ENCODE data around the gene ERCC1. TPM values are rescaled to one million over a fixed set of nuclear protein-coding genes. Genes with fewer than 3 reads are reported as not detected.
A peak's percentile ranks its signal among the peaks of the same experiment; 100 is the strongest.

The ERCC1 gene
- total and polyA plus RNA-seq, 3 experiments from 2014 or later: 47.5 to 82.6 (median 75.7) TPM

DNA sequence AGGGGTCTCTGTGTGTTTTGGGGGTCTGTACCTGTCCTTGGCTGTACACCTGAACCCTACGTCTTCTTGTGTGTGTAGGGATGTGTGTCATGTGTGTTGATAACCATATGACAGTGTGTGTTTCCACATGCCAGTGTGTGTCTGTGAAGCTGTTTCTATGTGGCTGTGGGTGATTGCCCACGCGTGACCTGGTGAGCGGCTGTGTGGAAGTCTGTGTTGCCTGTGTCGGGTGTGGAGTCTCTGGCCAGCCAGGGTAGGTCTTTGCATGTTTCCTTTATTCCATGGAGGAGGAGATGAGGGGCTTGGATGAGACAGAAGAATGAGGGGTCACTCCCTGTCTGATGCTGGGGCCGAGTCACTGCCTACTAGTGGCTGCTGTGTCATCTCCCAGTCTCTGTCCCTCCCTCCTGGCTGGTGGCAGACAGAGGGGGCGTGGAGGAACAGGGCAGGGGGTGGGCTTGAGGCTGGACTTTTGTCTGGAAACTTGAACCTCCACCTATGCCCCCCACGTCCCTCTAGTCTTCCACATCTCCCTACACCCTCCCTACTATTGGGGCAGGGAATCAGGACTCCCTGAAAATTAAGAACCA, 41.2 kb upstream of the ERCC1 start:
- Mint-ChIP-seq H3K9me3 (peaks cover 0 to 6% (median 0%) of the 10 kb centered on the region in 5 donors), H3K27me3 (peaks cover 10 to 29% of the 10 kb centered on the region in 2 donors), H3K4me3 (peak overlapping the region in 2 of 7 donors; percentile 52 to 66), H3K4me1 (peaks cover 9 to 26% (median 14%) of the 10 kb centered on the region in 3 donors), H3K36me3 (peaks cover 0 to 19% (median 0%) of the 10 kb centered on the region in 3 donors), H3K27ac (peak overlapping the region in 5 of 8 donors; percentile 6 to 99 (median 34))
- no peak for DNase-seq
- Histone ChIP-seq H3K4me1 (ENCODE audit: insufficient read depth, low read length) (peaks cover 11% of the 10 kb centered on the region), H3K4me3 (ENCODE audit: low read length) (no peak overlapping the region), H3K27me3 (ENCODE audit: insufficient read depth, low read length, poor library complexity, severe bottlenecking) (no peaks in the 10 kb centered on the region), H3K36me3 (ENCODE audit: insufficient read depth, low read length) (no peaks in the 10 kb centered on the region), H3K27ac (ENCODE audit: low read depth, low read length) (no peak overlapping the region), H3K9me3 (ENCODE audit: low read length) (no peaks in the 10 kb centered on the region)
- CTCF ChIA-PET: interaction anchor here (0.9 to 3.7 kb wide), 2 partner anchors 21 to 26 kb away, joined by 3 to 14 read pairs; no protein-coding TSS in a partner anchor
- POLR2A ChIA-PET: no interaction called here

DNA sequence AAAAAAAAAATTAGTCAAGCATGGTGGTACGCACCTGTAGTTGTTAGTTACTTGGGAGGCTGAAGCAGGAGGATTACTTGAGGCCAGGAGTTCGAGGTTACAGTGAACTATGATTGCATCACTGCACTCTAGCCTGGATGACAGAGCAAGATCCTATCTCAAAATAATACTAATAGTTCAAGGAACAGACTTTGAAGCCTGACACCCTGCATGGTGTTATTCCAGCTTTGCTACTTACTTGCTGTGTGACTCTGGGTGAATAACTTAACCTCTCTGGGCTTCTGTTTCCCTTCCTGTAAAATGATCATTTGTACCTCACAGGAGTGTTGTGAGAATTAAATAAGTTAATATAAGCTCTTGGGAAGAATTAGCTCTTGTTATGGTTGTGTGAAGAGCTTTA, 40.6 kb upstream of the ERCC1 start:
- peaks cover 5 to 20% (median 8%) of the 10 kb centered on the region in 3 donors for H3K4me1 Mint-ChIP-seq
- H3K27ac Mint-ChIP-seq: peak overlapping the region in 2 of 8 donors; percentile 17 to 53
- H3K9me3 Mint-ChIP-seq: peaks cover 0 to 4% (median 0%) of the 10 kb centered on the region in 5 donors
- H3K4me3 Mint-ChIP-seq: peak overlapping the region in 1 of 7 donors; percentile 22
- peaks cover 10 to 23% of the 10 kb centered on the region in 2 donors for H3K27me3 Mint-ChIP-seq
- ChIA-PET POLR2A (no interaction called here), CTCF (interaction anchor here (0.9 to 3.7 kb wide), 3 partner anchors 15 to 25 kb away, joined by 3 to 14 read pairs (median 5); no protein-coding TSS in a partner anchor)
- H3K27me3 ChIP-seq (ENCODE audit: insufficient read depth, low read length, poor library complexity, severe bottlenecking): no peaks in the 10 kb centered on the region
- no peaks in the 10 kb centered on the region for H3K9me3 ChIP-seq (ENCODE audit: low read length)
- H3K4me1 ChIP-seq (ENCODE audit: insufficient read depth, low read length): peaks cover 5% of the 10 kb centered on the region
- H3K4me3 ChIP-seq (ENCODE audit: low read length): no peak overlapping the region
- no peak for DNase-seq
- H3K36me3 ChIP-seq (ENCODE audit: insufficient read depth, low read length): no peaks in the 10 kb centered on the region
- no peak overlapping the region for H3K27ac ChIP-seq (ENCODE audit: low read depth, low read length)
- peaks cover 0 to 12% (median 0%) of the 10 kb centered on the region in 3 donors for H3K36me3 Mint-ChIP-seq

DNA sequence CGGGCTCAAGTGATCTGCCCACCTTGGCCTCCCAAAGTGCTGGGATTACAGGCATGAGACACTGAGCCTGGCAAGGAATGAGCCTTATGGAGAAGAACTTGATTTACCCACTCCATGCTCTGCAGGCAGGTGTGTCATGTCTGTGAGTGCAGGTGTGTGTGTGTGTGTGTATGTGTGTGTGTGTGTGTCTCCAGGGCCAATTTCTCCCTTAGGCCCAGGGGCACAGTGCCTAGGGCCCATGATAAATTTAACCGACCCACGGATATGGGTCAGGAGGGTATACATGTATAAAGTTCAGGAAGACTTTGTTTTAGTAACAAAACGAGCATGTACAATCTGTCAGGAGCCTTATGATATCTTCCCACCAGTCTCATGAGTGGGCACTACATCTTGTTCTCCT, 39.5 kb upstream of the ERCC1 start:
- peaks cover 5 to 14% (median 8%) of the 10 kb centered on the region in 3 donors for H3K4me1 Mint-ChIP-seq
- Histone ChIP-seq H3K27ac (ENCODE audit: low read depth, low read length) (no peak overlapping the region), H3K4me1 (ENCODE audit: insufficient read depth, low read length) (peaks cover 5% of the 10 kb centered on the region), H3K4me3 (ENCODE audit: low read length) (no peak overlapping the region), H3K9me3 (ENCODE audit: low read length) (no peaks in the 10 kb centered on the region), H3K27me3 (ENCODE audit: insufficient read depth, low read length, poor library complexity, severe bottlenecking) (no peaks in the 10 kb centered on the region), H3K36me3 (ENCODE audit: insufficient read depth, low read length) (no peaks in the 10 kb centered on the region)
- DNase-seq: no peak
- CTCF ChIA-PET: interaction anchor here (1.8 to 3.7 kb wide), 2 partner anchors 16 to 24 kb away, joined by 5 to 14 read pairs; no protein-coding TSS in a partner anchor
- H3K36me3 Mint-ChIP-seq: peaks cover 0 to 5% (median 0%) of the 10 kb centered on the region in 3 donors
- H3K9me3 Mint-ChIP-seq: peaks cover 0 to 4% (median 0%) of the 10 kb centered on the region in 5 donors
- no peak overlapping the region for H3K4me3 Mint-ChIP-seq
- H3K27me3 Mint-ChIP-seq: peaks cover 10 to 16% of the 10 kb centered on the region in 2 donors
- POLR2A ChIA-PET: no interaction called here
- H3K27ac Mint-ChIP-seq: no peak overlapping the region

DNA sequence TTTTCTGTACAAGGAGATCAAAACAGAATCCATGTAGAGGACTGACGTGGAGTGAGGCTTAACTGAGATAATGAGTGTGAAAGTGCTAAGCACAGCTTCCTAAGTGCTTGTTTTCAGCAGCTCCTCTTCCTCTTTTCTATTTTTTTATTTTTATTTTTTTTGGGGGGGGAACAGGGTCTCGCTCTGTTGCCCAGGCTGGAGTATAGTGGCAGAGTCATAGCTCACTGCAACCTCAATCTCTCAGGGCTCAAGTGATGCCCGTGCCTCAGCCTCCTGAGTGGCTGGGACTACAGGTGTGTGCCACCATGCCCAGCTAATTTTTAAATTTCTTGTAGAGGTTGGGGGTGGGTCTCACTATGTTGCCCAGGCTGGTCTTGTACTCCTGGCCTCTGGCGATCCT, 38.5 kb upstream of the ERCC1 start:
- ChIA-PET POLR2A (no interaction called here), CTCF (interaction anchor here (3.7 kb wide), 1 partner anchor 23 kb away, joined by 14 read pairs; no protein-coding TSS in a partner anchor)
- H3K4me3 ChIP-seq (ENCODE audit: low read length): no peak overlapping the region
- H3K4me1 ChIP-seq (ENCODE audit: insufficient read depth, low read length): peaks cover 3% of the 10 kb centered on the region
- no peak overlapping the region for H3K27ac Mint-ChIP-seq
- no peaks in the 10 kb centered on the region for H3K36me3 Mint-ChIP-seq
- H3K4me3 Mint-ChIP-seq: no peak overlapping the region
- no peaks in the 10 kb centered on the region for H3K9me3 Mint-ChIP-seq
- no peaks in the 10 kb centered on the region for H3K36me3 ChIP-seq (ENCODE audit: insufficient read depth, low read length)
- no peak for DNase-seq
- H3K27me3 Mint-ChIP-seq: peaks cover 8 to 10% of the 10 kb centered on the region in 2 donors
- no peak overlapping the region for H3K27ac ChIP-seq (ENCODE audit: low read depth, low read length)
- no peaks in the 10 kb centered on the region for H3K9me3 ChIP-seq (ENCODE audit: low read length)
- H3K4me1 Mint-ChIP-seq: peaks cover 3 to 5% (median 4%) of the 10 kb centered on the region in 3 donors
- H3K27me3 ChIP-seq (ENCODE audit: insufficient read depth, low read length, poor library complexity, severe bottlenecking): no peaks in the 10 kb centered on the region

DNA sequence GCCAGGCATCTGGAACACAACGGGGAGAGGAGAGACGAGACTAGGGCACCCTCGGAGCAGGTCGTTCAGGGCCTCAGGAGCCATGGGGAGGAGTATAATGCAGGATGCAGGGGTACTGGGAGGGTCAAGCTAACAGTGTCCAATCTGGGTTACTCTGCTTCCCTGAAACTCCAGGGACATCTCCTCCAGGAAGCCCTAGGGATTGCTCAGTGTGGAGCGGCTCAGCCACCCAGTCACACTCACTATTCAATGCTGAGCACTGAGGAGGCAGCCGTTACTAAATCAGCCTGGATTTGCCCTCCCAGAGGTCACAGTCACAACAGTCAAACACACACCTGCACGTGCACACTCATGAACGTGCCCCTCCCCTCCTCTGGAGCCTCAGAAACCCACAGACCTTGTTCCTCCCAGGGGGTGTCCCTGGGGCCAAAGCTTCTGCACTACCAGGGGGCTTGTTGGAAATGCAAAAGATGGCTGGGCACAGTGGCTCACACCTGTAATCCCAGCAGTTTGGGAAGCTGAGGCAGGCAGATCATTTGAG, 37.2 kb upstream of the ERCC1 start:
- no peak for DNase-seq
- Histone ChIP-seq H3K27me3 (ENCODE audit: insufficient read depth, low read length, poor library complexity, severe bottlenecking) (no peaks in the 10 kb centered on the region), H3K4me1 (ENCODE audit: insufficient read depth, low read length) (peaks cover 10% of the 10 kb centered on the region), H3K36me3 (ENCODE audit: insufficient read depth, low read length) (no peaks in the 10 kb centered on the region), H3K9me3 (ENCODE audit: low read length) (no peaks in the 10 kb centered on the region), H3K4me3 (ENCODE audit: low read length) (no peak overlapping the region), H3K27ac (ENCODE audit: low read depth, low read length) (no peak overlapping the region)
- peaks cover 6 to 10% of the 10 kb centered on the region in 2 donors for H3K27me3 Mint-ChIP-seq
- no peak overlapping the region for H3K27ac Mint-ChIP-seq
- ChIA-PET CTCF (no interaction called here), POLR2A (no interaction called here)
- H3K4me1 Mint-ChIP-seq: peaks cover 7 to 10% (median 8%) of the 10 kb centered on the region in 3 donors
- H3K4me3 Mint-ChIP-seq: no peak overlapping the region
- H3K36me3 Mint-ChIP-seq: no peaks in the 10 kb centered on the region
- H3K9me3 Mint-ChIP-seq: no peaks in the 10 kb centered on the region

DNA sequence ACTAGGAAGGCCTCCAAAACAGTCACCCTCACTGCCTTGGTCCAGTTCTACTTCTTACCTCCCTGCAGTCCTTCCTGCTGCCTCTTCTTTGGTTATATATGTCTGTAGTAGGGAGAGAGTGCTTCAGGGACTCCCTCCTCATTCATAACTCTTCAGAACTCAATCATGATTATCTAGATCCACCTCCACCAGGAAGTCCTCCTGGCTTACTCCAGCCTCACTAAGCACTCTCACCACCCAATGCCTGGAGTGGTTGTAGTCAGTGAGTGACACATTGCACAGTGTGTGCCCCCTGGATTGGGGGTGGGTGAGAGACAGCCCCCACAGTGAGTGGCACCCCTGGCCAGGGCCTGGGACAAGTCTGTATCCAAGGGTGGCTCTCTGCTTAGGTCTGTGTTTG, 34.1 kb upstream of the ERCC1 start:
- ChIA-PET CTCF (interaction anchor here (1.2 to 2.4 kb wide), 2 partner anchors 21 to 28 kb away, joined by 5 to 8 read pairs; no protein-coding TSS in a partner anchor), POLR2A (interaction anchor here (1.2 kb wide), 1 partner anchor 11 kb away, joined by 5 read pairs; no protein-coding TSS in a partner anchor)
- H3K36me3 ChIP-seq (ENCODE audit: insufficient read depth, low read length): no peaks in the 10 kb centered on the region
- no peak overlapping the region for H3K4me3 ChIP-seq (ENCODE audit: low read length)
- no peaks in the 10 kb centered on the region for H3K36me3 Mint-ChIP-seq
- H3K4me1 Mint-ChIP-seq: peaks cover 18 to 23% (median 22%) of the 10 kb centered on the region in 3 donors
- H3K4me3 Mint-ChIP-seq: peak overlapping the region in 1 of 7 donors; percentile 76
- H3K27ac ChIP-seq (ENCODE audit: low read depth, low read length): no peak overlapping the region
- H3K9me3 ChIP-seq (ENCODE audit: low read length): no peaks in the 10 kb centered on the region
- no peak for DNase-seq
- no peaks in the 10 kb centered on the region for H3K9me3 Mint-ChIP-seq
- peaks cover 16% of the 10 kb centered on the region for H3K4me1 ChIP-seq (ENCODE audit: insufficient read depth, low read length)
- peaks cover 3 to 4% of the 10 kb centered on the region in 2 donors for H3K27me3 Mint-ChIP-seq
- peak overlapping the region in 4 of 8 donors; percentile 42 to 68 (median 56) for H3K27ac Mint-ChIP-seq
- H3K27me3 ChIP-seq (ENCODE audit: insufficient read depth, low read length, poor library complexity, severe bottlenecking): no peaks in the 10 kb centered on the region

DNA sequence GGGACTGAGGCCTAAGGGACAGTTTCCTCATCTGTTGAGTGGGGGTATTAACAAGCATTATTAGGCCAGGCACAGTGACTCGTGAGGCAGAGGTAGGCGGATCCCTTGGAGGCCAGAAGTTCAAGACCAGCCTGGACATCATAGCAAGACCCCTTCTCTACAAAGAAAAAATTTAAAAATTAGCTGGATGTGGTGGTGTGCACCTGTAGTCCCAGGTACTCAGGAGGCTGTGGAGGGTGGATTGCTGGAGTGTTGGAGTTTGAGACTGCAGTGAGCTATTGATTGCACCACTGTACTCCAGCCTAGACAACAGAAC, 32.7 kb upstream of the ERCC1 start:
- Mint-ChIP-seq H3K4me1 (peaks cover 28 to 33% (median 32%) of the 10 kb centered on the region in 3 donors), H3K4me3 (peak overlapping the region; percentile 55 to 81 (median 67)), H3K27ac (peak overlapping the region; percentile 79 to 97 (median 90)), H3K27me3 (peaks cover 3 to 4% of the 10 kb centered on the region in 2 donors), H3K36me3 (no peaks in the 10 kb centered on the region), H3K9me3 (no peaks in the 10 kb centered on the region)
- DNase-seq: no peak
- Histone ChIP-seq H3K4me3 (ENCODE audit: low read length) (no peak overlapping the region), H3K27me3 (ENCODE audit: insufficient read depth, low read length, poor library complexity, severe bottlenecking) (no peaks in the 10 kb centered on the region), H3K9me3 (ENCODE audit: low read length) (no peaks in the 10 kb centered on the region), H3K27ac (ENCODE audit: low read depth, low read length) (peak overlapping the region; percentile 45), H3K36me3 (ENCODE audit: insufficient read depth, low read length) (no peaks in the 10 kb centered on the region), H3K4me1 (ENCODE audit: insufficient read depth, low read length) (peaks cover 24% of the 10 kb centered on the region)
- POLR2A ChIA-PET: interaction anchor here (0.7 to 1.0 kb wide), 2 partner anchors 11 to 16 kb away, joined by 5 to 6 read pairs; no protein-coding TSS in a partner anchor
- CTCF ChIA-PET: interaction anchor here (0.6 to 2.2 kb wide), 9 partner anchors 9 to 218 kb away, joined by 3 to 6 read pairs (median 3); no protein-coding TSS in a partner anchor

Measured in CD8-positive, alpha-beta memory T cell (primary cell).